Measurements from ENCODE around the gene CEP41.

CEP41 gene

DNA sequence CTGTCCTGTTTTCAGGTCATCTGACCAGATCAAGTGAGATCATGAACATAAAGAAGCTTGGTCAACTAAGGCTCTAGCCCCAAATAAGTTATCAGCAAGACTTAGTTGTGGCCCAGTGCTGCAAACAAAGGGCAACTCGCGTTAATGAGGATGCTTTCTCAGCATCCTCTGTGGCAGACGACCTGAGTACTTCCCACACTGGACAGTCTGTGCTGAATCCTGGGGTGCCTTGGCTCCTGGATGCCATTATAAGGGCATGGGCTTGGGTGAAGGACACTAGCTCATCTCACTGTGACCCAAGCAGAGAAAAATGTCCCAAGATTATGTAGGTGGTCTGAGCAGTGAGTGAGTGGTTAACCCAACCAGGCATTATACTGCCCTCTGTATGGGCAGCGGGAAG lies 82.3 kb downstream of the CEP41 start:
- no peak overlapping the region for H3K27ac ChIP-seq (ENCODE audit: low read depth, low read length)
- H3K36me3 ChIP-seq (ENCODE audit: control insufficient read depth, insufficient read depth, low read length), result no peaks in the 10 kb centered on the region
- no peak overlapping the region for H3K4me3 ChIP-seq (ENCODE audit: low read length)
- no peak overlapping the region for H3K9ac ChIP-seq (ENCODE audit: low read length)
- H3K27me3 ChIP-seq (ENCODE audit: control insufficient read depth, insufficient read depth, low read length), result no peaks in the 10 kb centered on the region
- H3K4me1 ChIP-seq (ENCODE audit: control insufficient read depth, insufficient read depth, low read length), result peaks cover 10% of the 10 kb centered on the region

DNA sequence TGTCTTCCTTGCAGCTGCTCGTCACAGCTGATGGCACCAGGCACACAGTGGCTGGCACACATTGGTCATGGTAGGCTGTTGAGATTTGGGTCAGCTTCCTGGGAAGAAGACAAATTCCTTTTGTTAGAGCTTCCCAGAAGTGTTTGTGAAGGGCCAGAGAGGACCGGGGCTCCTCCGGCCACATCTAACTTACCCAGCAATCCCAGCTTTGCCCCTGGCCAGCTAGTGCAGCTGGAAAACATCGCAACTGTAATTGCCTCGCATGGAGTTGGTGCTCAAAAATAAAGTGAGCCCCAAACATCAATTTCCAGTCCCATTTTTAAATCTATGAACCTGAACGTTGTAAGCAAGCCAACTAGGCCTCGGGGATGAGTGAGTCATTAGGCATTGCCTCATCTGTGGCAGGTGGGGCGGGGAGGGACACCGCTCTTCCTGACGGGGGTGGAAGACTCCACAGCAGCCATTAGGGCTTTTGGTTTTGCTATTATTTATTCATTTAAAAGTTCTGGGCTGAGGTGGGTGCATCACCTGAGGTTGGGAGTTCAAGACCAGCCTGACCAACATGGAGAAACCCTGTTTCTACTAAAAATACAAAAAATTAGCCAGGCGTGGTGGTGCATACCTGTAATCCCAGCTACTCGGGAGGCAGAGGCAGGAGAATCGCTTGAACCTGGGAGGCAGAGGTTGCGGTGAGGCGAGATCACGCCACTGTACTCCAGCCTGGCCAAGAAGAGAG lies 83.8 kb downstream of the CEP41 start:
- Histone ChIP-seq H3K4me1 (ENCODE audit: control insufficient read depth, insufficient read depth, low read length) (peaks cover 10% of the 10 kb centered on the region), H3K9ac (ENCODE audit: low read length) (no peak overlapping the region), H3K4me3 (ENCODE audit: low read length) (no peak overlapping the region), H3K36me3 (ENCODE audit: control insufficient read depth, insufficient read depth, low read length) (no peaks in the 10 kb centered on the region), H3K27ac (ENCODE audit: low read depth, low read length) (peak overlapping the region; percentile 91), H3K27me3 (ENCODE audit: control insufficient read depth, insufficient read depth, low read length) (peaks cover 2% of the 10 kb centered on the region)

DNA sequence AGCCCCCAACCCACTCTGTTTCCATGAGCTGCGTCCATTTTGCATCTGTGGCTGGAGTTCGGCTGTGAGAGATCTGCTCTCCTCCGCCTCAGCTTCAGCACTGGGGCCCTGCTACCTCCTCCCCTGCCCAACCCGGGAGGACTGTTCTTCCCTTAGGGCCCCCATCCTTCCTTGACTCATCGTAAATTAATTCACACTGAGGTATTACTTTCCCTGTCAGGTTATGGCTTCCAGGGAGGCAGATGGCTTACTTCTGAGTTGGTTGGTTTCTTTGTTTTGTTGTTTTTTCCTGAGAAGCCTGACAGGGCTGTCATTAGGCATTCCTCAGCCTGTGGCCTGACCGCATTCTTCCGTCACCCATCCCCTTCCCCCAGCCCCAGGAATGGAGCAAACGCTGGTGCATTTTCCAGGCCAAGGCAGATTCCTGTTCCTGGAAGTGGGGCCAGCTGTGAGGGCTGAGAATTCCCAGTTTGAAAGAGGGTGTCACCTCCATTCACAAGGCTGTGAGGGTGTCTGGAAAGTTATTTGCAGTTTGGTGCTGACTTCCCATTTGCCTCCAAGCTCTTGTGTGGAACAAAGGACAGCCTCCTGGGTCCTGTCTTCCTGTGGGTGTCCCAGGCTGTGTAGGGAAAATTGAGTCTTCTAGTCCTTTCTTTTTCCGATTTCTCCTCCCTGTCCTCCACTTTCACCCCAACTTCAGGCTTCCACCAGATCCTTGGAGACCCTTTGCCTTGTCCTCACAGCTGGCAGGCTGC lies 84.5 kb downstream of the CEP41 start:
- Histone ChIP-seq H3K4me1 (ENCODE audit: control insufficient read depth, insufficient read depth, low read length) (peaks cover 10% of the 10 kb centered on the region), H3K27me3 (ENCODE audit: control insufficient read depth, insufficient read depth, low read length) (peaks cover 2% of the 10 kb centered on the region), H3K36me3 (ENCODE audit: control insufficient read depth, insufficient read depth, low read length) (no peaks in the 10 kb centered on the region), H3K27ac (ENCODE audit: low read depth, low read length) (peak overlapping the region; percentile 91), H3K9ac (ENCODE audit: low read length) (no peak overlapping the region), H3K4me3 (ENCODE audit: low read length) (no peak overlapping the region)

DNA sequence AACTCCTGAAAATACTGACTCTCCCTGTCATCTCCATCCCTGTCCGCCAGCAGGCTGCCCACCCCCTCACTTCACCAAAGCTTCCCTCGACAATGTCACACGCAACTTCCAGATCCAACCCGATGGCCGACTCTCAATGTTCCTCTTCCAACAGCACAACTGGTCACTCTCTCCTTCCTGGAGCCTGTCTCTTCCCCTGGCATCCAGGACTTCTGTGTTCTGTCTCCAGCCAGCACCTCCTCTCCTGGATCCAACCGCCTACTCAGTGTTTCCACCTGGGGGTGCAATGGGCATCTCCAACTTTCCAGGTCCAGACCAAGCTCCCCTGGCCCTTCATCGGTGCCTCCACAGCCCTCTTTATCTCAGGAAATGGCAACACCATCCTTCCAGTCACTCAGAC lies 87.6 kb downstream of the CEP41 start:
- H3K4me3 ChIP-seq (ENCODE audit: low read length), result no peak overlapping the region
- H3K4me1 ChIP-seq (ENCODE audit: control insufficient read depth, insufficient read depth, low read length), result peaks cover 10% of the 10 kb centered on the region
- peaks cover 2% of the 10 kb centered on the region for H3K27me3 ChIP-seq (ENCODE audit: control insufficient read depth, insufficient read depth, low read length)
- no peak overlapping the region for H3K9ac ChIP-seq (ENCODE audit: low read length)
- no peak overlapping the region for H3K27ac ChIP-seq (ENCODE audit: low read depth, low read length)
- H3K36me3 ChIP-seq (ENCODE audit: control insufficient read depth, insufficient read depth, low read length), result no peaks in the 10 kb centered on the region

DNA sequence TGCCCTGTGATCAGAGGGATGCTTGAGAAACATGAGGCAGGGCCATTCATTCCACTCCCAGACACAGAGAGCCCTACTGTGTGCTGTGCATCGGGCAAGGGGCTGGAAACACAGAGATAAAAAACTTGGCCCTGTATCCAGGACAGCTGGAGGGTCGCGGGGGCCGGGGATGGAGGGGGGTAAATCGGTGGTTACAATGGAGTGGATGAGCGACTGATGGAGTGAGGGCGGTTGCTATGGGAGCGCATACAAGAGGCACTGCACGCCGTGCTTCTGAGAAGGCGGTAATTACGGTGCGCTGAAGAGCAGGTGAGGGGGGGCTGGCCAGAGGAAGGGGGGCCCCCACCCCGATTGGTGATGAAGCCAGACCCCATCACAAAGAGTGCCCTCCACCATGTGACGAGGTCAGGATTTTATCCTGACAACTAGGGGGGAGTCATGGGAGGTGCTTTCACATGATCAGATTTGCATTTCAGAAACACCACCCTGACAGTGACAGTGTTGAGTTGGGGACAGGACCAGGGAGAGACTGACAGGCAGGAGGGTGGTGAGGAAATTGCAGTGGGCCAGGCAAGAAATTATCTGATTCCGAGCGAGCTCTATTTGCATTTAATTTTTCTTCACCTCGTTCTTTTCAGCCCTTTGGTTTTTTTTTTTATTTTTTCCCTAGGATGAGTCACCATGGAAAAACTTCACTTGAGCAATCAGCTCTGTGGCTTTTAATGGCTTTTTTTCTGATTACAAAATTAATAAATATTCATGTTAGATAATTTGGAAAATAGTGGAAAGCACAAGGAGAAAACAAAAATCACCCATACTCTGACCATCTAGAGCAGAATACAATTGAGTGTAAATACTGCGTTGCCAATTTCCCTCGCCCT lies 88.4 kb downstream of the CEP41 start:
- H3K9ac ChIP-seq (ENCODE audit: low read length), result no peak overlapping the region
- H3K4me1 ChIP-seq (ENCODE audit: control insufficient read depth, insufficient read depth, low read length), result peaks cover 10% of the 10 kb centered on the region
- H3K36me3 ChIP-seq (ENCODE audit: control insufficient read depth, insufficient read depth, low read length), result no peaks in the 10 kb centered on the region
- no peak overlapping the region for H3K27ac ChIP-seq (ENCODE audit: low read depth, low read length)
- H3K4me3 ChIP-seq (ENCODE audit: low read length), result peak overlapping the region; percentile 7
- H3K27me3 ChIP-seq (ENCODE audit: control insufficient read depth, insufficient read depth, low read length), result peaks cover 2% of the 10 kb centered on the region

DNA sequence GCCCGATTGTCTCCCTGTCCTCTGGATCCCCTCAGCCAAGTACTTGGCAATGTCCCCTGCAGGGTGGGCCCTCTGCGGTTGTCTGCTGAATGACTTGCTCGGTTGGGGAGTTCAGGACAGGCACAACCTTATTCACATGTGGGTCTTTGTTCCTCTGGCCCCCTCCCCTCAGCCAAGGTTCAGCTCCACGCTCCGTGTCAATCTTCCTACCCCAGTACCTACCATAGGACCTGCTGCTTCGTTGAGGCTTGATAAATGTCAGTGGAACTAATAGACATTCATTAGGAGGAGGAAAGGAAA lies 89.1 kb downstream of the CEP41 start:
- no peak overlapping the region for H3K4me3 ChIP-seq (ENCODE audit: low read length)
- H3K36me3 ChIP-seq (ENCODE audit: control insufficient read depth, insufficient read depth, low read length), result no peaks in the 10 kb centered on the region
- peaks cover 2% of the 10 kb centered on the region for H3K27me3 ChIP-seq (ENCODE audit: control insufficient read depth, insufficient read depth, low read length)
- no peak overlapping the region for H3K27ac ChIP-seq (ENCODE audit: low read depth, low read length)
- peaks cover 9% of the 10 kb centered on the region for H3K4me1 ChIP-seq (ENCODE audit: control insufficient read depth, insufficient read depth, low read length)
- no peak overlapping the region for H3K9ac ChIP-seq (ENCODE audit: low read length)

DNA sequence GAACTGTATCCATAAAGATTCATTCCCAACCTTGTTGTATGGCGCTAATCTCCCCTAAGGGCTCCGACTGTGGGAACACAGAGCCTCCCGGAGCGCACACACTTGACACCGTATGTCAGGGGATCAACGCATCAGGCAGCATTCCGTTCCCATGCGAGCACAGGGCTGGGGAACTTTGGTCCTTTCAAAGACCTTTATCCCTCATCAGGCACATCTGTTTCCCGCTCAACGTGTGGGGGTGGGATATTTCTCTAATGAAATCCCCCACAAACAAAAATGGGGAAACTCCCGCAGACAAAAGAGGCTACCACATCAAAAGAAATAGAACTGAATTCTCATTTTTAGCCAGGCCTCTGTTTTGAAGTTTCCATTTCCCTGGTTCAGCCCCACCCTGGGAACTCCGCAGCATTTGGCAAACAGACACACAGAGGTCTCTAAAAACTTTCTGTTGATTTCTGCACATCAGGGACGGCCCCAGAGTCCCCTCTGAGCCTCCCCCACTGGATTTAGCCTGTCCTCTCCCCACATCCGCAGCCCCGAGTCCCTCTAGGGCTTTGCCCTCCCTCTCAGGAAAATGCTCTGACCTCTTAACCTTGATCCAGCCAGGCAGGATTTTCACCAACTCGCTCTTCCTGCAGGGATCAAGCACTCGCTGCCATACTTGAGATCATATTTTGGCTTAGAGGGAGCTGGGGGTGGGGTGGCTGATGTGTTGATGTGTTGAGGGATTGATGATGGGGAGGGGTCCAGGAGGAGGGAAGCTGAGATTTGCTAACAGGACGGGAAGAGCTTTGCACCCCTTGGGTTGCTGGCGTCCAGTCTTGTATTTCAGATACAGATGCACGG lies 89.6 kb downstream of the CEP41 start:
- Histone ChIP-seq H3K4me3 (ENCODE audit: low read length) (no peak overlapping the region), H3K27me3 (ENCODE audit: control insufficient read depth, insufficient read depth, low read length) (peaks cover 2% of the 10 kb centered on the region), H3K36me3 (ENCODE audit: control insufficient read depth, insufficient read depth, low read length) (no peaks in the 10 kb centered on the region), H3K9ac (ENCODE audit: low read length) (no peak overlapping the region), H3K4me1 (ENCODE audit: control insufficient read depth, insufficient read depth, low read length) (peaks cover 5% of the 10 kb centered on the region), H3K27ac (ENCODE audit: low read depth, low read length) (no peak overlapping the region)

DNA sequence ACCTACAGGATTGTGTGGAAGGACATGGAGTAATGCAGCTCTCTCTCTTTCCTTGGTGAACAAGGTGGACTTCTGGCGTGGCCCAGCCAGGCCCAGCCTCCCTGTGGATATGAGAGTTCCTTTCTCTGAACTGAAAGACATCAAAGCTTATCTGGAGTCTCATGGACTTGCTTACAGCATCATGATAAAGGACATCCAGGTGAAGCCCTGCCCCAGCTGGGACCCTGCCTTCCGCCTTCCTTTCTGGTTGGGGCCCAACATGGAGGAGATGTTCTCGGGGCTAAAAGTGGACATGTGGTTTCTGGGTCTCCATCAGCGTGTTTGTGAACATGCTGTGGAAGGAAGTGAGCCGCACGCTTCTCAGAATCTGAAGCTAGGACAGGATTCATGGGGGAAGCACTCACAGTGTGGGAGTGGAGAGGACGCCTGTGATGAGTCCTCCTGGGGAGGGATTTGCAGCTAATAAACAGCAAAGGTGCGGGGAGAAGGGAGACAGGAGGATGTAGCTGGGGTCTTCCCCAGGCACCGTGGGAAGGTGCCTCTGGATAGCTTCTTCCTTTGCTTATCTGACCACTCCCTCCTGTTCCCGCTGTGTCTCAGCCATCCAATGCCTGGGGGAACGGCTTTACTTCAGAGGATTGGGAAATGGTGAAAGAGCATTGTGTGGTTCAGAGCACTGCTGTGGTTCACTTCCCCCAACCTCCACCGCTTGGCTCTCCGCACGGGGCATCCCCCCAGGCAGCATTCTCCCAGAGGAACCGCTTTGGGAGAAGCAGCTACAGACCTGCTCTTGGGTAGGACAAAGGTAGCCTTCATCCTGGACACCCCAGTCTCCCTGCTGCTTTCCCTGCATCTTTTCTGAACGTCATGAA lies 90.7 kb downstream of the CEP41 start:
- Histone ChIP-seq H3K36me3 (ENCODE audit: control insufficient read depth, insufficient read depth, low read length) (no peaks in the 10 kb centered on the region), H3K4me3 (ENCODE audit: low read length) (no peak overlapping the region), H3K27me3 (ENCODE audit: control insufficient read depth, insufficient read depth, low read length) (peaks cover 2% of the 10 kb centered on the region), H3K27ac (ENCODE audit: low read depth, low read length) (no peak overlapping the region), H3K9ac (ENCODE audit: low read length) (no peak overlapping the region), H3K4me1 (ENCODE audit: control insufficient read depth, insufficient read depth, low read length) (no peaks in the 10 kb centered on the region)

DNA sequence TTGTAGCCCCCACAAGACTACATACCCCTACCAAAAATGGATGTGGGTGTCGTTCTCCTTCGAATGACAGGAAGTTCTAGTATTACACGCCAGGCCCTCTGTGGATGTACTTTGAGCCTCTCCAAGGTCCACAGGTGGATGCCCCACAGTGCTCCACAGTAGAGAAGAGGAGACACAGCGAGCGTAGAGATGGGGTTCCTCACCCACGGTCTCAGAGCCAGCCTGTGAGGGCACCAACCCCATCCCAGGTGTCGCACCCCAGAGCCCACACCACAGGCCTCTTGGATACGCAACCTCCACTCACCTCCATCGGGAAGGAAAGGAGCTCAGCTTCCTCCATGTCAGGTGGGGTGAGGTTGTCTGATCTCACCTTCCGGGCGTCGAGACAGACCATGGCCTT lies 93.9 kb downstream of the CEP41 start:
- H3K27ac ChIP-seq (ENCODE audit: low read depth, low read length), result no peak overlapping the region
- H3K27me3 ChIP-seq (ENCODE audit: control insufficient read depth, insufficient read depth, low read length), result no peaks in the 10 kb centered on the region
- H3K4me1 ChIP-seq (ENCODE audit: control insufficient read depth, insufficient read depth, low read length), result no peaks in the 10 kb centered on the region

DNA sequence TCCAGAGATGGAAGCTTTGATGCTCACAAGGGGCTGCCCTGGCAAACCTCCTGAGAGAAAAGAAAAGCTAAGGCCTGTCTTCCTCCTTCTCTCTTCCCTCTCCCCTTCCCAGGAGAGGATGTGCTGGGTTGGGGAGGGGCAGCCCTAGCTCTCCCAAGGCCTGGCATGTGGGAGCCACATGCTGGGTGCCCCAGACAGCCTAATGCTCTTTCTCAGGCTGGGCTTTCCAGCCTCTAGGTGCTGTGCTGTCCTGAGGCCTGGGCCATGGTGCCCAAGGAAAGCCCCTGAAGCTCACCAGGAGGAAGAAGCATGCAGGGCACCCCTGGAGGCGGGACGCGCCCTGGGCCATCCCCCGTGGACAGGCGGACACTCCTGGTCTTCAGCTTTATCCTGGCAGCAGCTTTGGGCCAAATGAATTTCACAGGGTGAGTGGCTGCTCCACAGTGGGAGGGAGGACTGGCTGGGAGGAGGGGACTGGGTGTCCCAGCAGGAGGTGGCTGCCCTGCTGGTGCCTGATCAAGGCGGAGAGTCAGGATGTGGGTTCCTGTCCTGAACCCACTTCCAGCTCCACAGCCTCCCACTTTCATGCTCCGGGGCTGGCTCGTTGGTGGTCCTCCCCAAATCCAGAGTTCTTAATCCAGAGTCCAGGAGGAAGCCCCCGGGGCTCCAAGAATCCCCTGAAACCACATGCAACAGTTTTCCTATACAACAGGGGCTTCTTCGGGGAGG lies 94.5 kb downstream of the CEP41 start:
- Histone ChIP-seq H3K27me3 (ENCODE audit: control insufficient read depth, insufficient read depth, low read length) (no peaks in the 10 kb centered on the region), H3K9ac (ENCODE audit: low read length) (no peak overlapping the region), H3K36me3 (ENCODE audit: control insufficient read depth, insufficient read depth, low read length) (no peaks in the 10 kb centered on the region), H3K4me3 (ENCODE audit: low read length) (no peak overlapping the region), H3K4me1 (ENCODE audit: control insufficient read depth, insufficient read depth, low read length) (no peaks in the 10 kb centered on the region), H3K27ac (ENCODE audit: low read depth, low read length) (no peak overlapping the region)

More for the DNA sequence above, 93.9 kb downstream of the CEP41 start:
- Histone ChIP-seq H3K9ac (ENCODE audit: low read length) (no peak overlapping the region), H3K36me3 (ENCODE audit: control insufficient read depth, insufficient read depth, low read length) (no peaks in the 10 kb centered on the region), H3K4me3 (ENCODE audit: low read length) (no peak overlapping the region)

DNA sequence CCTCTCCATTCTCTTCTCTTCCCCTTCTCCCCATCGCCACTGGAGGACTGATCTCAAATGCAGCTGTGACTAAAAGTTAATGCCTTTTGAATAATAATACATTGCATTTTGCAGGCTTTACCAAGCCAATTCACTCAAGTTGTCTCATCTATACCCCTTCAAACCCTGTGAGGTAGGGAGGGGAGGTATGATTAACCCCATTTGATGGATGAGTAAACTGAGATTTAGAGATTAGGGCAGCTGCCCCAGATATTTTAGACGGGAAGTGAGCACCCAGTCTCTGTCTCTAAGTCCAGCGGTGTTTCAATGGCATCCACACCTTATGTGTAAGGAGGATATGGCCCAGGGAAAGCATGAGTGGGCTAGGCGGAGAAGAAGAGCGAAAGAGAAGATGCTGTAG lies 95.1 kb downstream of the CEP41 start:
- Histone ChIP-seq H3K36me3 (ENCODE audit: control insufficient read depth, insufficient read depth, low read length) (no peaks in the 10 kb centered on the region), H3K4me1 (ENCODE audit: control insufficient read depth, insufficient read depth, low read length) (no peaks in the 10 kb centered on the region), H3K27ac (ENCODE audit: low read depth, low read length) (no peak overlapping the region), H3K9ac (ENCODE audit: low read length) (no peak overlapping the region), H3K4me3 (ENCODE audit: low read length) (no peak overlapping the region), H3K27me3 (ENCODE audit: control insufficient read depth, insufficient read depth, low read length) (no peaks in the 10 kb centered on the region)
